Ectodermal cell (in vitro differentiated cells): ENCODE data around the gene LRRC71.

ENCODE experiments used
- H3K27ac ChIP-seq: 2 replicates; pipeline ENCODE4 v1.7.0; 2013; ENCODE audit warnings: mild to moderate bottlenecking, low read depth, low read length; ENCODE audit not compliant: insufficient read depth, poor library complexity, severe bottlenecking
- H3K27me3 ChIP-seq: 2 replicates; pipeline ENCODE4 v1.7.0; 2013; ENCODE audit warnings: mild to moderate bottlenecking, low read length; ENCODE audit not compliant: insufficient read depth, control insufficient read depth, poor library complexity, severe bottlenecking
- H3K36me3 ChIP-seq: one replicate; pipeline ENCODE4 v1.7.0; 2013; ENCODE audit warnings: low read length; ENCODE audit not compliant: control insufficient read depth, insufficient read depth
- H3K4me1 ChIP-seq: one replicate; pipeline ENCODE4 v1.7.0; 2013; ENCODE audit warnings: low read length; ENCODE audit not compliant: control insufficient read depth, insufficient read depth
- H3K4me3 ChIP-seq: 2 replicates; pipeline ENCODE4 v1.7.0; 2013; ENCODE audit warnings: low read depth, low read length, control low read depth; ENCODE audit not compliant: insufficient read depth
- H3K9me3 ChIP-seq: 2 replicates; pipeline ENCODE4 v1.7.0; 2013; ENCODE audit warnings: mild to moderate bottlenecking, low read length, moderate library complexity; ENCODE audit not compliant: control insufficient read depth
- WGBS, 2 experiments: methylation state at CpG; one replicate each; pipeline ENCODE4 v1.1.7; 2013; ENCODE audit warnings: missing lambda C conversion rate in 2 of 2; 5-methylcytosine and 5-hydroxymethylcytosine counted together

LRRC71 gene

GRCh38 chr1:156947127-156947526 is 26.7 kb downstream of the LRRC71 start:
- WGBS, 2 experiments, result 96 to 97% methylated on average over 9 of the region's 9 CpGs
- H3K36me3 ChIP-seq, result peaks cover 75% of the 10 kb centered on the region
- no peak overlapping the region for H3K4me3 ChIP-seq
- no peaks in the 10 kb centered on the region for H3K4me1 ChIP-seq
- H3K27me3 ChIP-seq, result no peaks in the 10 kb centered on the region
- no peak overlapping the region for H3K27ac ChIP-seq
- no peaks in the 10 kb centered on the region for H3K9me3 ChIP-seq

- Histone ChIP-seq H3K4me1 (no peaks in the 10 kb centered on the region), H3K27ac (no peak overlapping the region), H3K27me3 (no peaks in the 10 kb centered on the region), H3K9me3 (no peaks in the 10 kb centered on the region), H3K4me3 (no peak overlapping the region), H3K36me3 (peaks cover 69% of the 10 kb centered on the region)
- 96% methylated on average over 17 of the region's 17 CpGs for WGBS, 2 experiments
Observed at GRCh38 chr1:156947818-156948525, 27.5 kb downstream of the LRRC71 start.

- no peaks in the 10 kb centered on the region for H3K4me1 ChIP-seq
- no peaks in the 10 kb centered on the region for H3K9me3 ChIP-seq
- no peak overlapping the region for H3K27ac ChIP-seq
- no peak overlapping the region for H3K4me3 ChIP-seq
- no peaks in the 10 kb centered on the region for H3K27me3 ChIP-seq
- peaks cover 64% of the 10 kb centered on the region for H3K36me3 ChIP-seq
- 80 to 83% methylated on average over 4 of the region's 4 CpGs for WGBS, 2 experiments
Observed at GRCh38 chr1:156948708-156949107, 28.3 kb downstream of the LRRC71 start.

GRCh38 chr1:156949127-156949526 is 28.7 kb downstream of the LRRC71 start:
- WGBS, 2 experiments, result 88 to 89% methylated on average over 5 of the region's 5 CpGs
- no peaks in the 10 kb centered on the region for H3K4me1 ChIP-seq
- H3K9me3 ChIP-seq, result no peaks in the 10 kb centered on the region
- no peak overlapping the region for H3K4me3 ChIP-seq
- H3K36me3 ChIP-seq, result peaks cover 60% of the 10 kb centered on the region
- H3K27ac ChIP-seq, result no peak overlapping the region
- no peaks in the 10 kb centered on the region for H3K27me3 ChIP-seq

GRCh38 chr1:156951371-156951770 is 30.9 kb downstream of the LRRC71 start:
- no peaks in the 10 kb centered on the region for H3K27me3 ChIP-seq

GRCh38 chr1:156953571-156953970 is 33.1 kb downstream of the LRRC71 start:
- H3K4me1 ChIP-seq, result no peaks in the 10 kb centered on the region
- H3K27me3 ChIP-seq, result no peaks in the 10 kb centered on the region
- no peaks in the 10 kb centered on the region for H3K9me3 ChIP-seq
- no peak overlapping the region for H3K27ac ChIP-seq
- no peak overlapping the region for H3K4me3 ChIP-seq
- H3K36me3 ChIP-seq, result peaks cover 63% of the 10 kb centered on the region
- 94 to 100% methylated on average over 2 of the region's 2 CpGs for WGBS, 2 experiments

More at GRCh38 chr1:156951371-156951770, 30.9 kb downstream of the LRRC71 start:
- Histone ChIP-seq H3K9me3 (no peaks in the 10 kb centered on the region), H3K36me3 (peaks cover 56% of the 10 kb centered on the region), H3K4me1 (no peaks in the 10 kb centered on the region), H3K27ac (no peak overlapping the region), H3K4me3 (no peak overlapping the region)
- WGBS, 2 experiments, result 95 to 97% methylated on average over 5 of the region's 5 CpGs

GRCh38 chr1:156956333-156956732 is 35.9 kb downstream of the LRRC71 start:
- Histone ChIP-seq H3K36me3 (peaks cover 56% of the 10 kb centered on the region), H3K27me3 (no peaks in the 10 kb centered on the region), H3K4me1 (no peaks in the 10 kb centered on the region), H3K4me3 (no peak overlapping the region), H3K9me3 (no peaks in the 10 kb centered on the region), H3K27ac (no peak overlapping the region)
- WGBS, 2 experiments, result 90 to 94% methylated on average over 10 of the region's 10 CpGs

GRCh38 chr1:156957634-156958033 is 37.2 kb downstream of the LRRC71 start:
- 94 to 99% methylated on average over 3 of the region's 3 CpGs for WGBS, 2 experiments
- H3K9me3 ChIP-seq, result no peaks in the 10 kb centered on the region
- H3K27ac ChIP-seq, result no peak overlapping the region
- no peak overlapping the region for H3K4me3 ChIP-seq
- H3K27me3 ChIP-seq, result no peaks in the 10 kb centered on the region
- peaks cover 57% of the 10 kb centered on the region for H3K36me3 ChIP-seq
- H3K4me1 ChIP-seq, result no peaks in the 10 kb centered on the region

GRCh38 chr1:156958247-156958714 is 37.8 kb downstream of the LRRC71 start:
- H3K27ac ChIP-seq, result no peak overlapping the region
- no peaks in the 10 kb centered on the region for H3K4me1 ChIP-seq
- WGBS, 2 experiments, result 91 to 96% methylated on average over 2 of the region's 2 CpGs
- no peaks in the 10 kb centered on the region for H3K9me3 ChIP-seq
- no peak overlapping the region for H3K4me3 ChIP-seq
- peaks cover 57% of the 10 kb centered on the region for H3K36me3 ChIP-seq
- H3K27me3 ChIP-seq, result no peaks in the 10 kb centered on the region

- 90 to 94% methylated on average over 2 of the region's 2 CpGs for WGBS, 2 experiments
- H3K36me3 ChIP-seq, result peaks cover 57% of the 10 kb centered on the region
Observed at GRCh38 chr1:156959414-156959813, 39.0 kb downstream of the LRRC71 start.

More at GRCh38 chr1:156959414-156959813, 39.0 kb downstream of the LRRC71 start:
- Histone ChIP-seq H3K27ac (no peak overlapping the region), H3K4me3 (no peak overlapping the region), H3K4me1 (no peaks in the 10 kb centered on the region), H3K9me3 (no peaks in the 10 kb centered on the region), H3K27me3 (no peaks in the 10 kb centered on the region)
